ENCODE results near the gene HDC.

Gene HDC

DNA sequence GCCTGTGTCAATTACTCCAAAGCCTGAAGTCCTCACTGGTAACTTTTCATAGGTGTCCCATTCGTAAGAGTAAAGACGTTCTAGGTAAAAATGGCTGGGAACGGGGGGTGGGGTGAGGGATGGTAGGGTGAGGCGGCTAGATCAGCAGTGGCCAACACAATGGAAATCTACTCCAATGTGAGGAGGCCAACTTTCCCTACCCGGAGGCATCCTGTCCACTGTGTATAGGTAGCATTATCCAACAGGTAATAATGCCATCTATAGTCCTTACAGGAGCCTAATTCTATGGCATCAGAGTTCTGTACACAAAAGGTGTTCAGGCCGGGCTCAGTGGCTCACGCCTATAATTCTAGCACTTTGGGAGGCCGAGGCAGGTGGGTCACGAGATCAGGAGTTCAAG is 29.1 kb downstream of the HDC start:
- DNase-seq (ENCODE audit: extremely low read depth, low read depth) = no peak
- TF ChIP-seq CTCF (IDR thresholded peaks at IDR 0.05; ENCODE audit: low read depth, low read length) = no peak

DNA sequence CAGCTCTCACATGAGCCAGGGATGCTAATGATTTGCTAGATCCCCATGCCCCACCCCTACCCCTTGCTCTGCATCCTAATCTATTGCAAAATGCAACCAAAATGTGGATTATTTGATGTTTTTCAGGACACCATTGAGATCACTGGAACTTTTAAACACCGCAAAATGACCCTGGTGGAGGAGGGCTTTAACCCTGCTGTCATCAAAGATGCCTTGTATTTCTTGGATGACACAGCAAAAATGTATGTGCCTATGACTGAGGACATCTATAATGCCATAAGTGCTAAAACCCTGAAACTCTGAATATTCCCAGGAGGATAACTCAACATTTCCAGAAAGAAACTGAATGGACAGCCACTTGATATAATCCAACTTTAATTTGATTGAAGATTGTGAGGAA is 29.7 kb downstream of the HDC start:
- no peak for TF ChIP-seq CTCF (IDR thresholded peaks at IDR 0.05; ENCODE audit: low read depth, low read length)
- no peak for DNase-seq (ENCODE audit: extremely low read depth, low read depth)

DNA sequence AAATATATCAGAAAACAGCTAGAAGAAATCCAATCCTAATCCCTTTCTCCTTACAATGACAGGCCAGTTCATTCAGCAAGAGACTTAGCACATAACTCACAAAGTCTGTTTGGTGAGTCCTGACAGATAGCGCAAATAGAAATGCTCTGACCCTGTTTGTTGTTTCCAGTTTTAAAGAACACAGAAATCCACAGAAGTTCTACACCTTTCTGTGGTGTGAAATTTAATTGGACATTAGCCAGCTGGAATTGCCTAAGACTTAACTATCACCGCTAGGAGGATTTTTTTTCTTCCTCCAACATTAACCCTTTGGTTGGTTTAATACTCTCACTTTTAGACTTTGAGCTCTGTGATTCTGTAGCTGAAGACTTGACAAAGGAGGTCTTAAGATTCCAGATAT is 30.8 kb downstream of the HDC start:
- TF ChIP-seq CTCF (IDR thresholded peaks at IDR 0.05; ENCODE audit: low read depth, low read length) = no peak
- DNase-seq (ENCODE audit: extremely low read depth, low read depth) = no peak

- no peak for TF ChIP-seq CTCF (IDR thresholded peaks at IDR 0.05; ENCODE audit: low read depth, low read length)
- no peak for DNase-seq (ENCODE audit: extremely low read depth, low read depth)
These were observed 32.3 kb downstream of the HDC start for GRCh38 chr15:50233192-50233736.

DNA sequence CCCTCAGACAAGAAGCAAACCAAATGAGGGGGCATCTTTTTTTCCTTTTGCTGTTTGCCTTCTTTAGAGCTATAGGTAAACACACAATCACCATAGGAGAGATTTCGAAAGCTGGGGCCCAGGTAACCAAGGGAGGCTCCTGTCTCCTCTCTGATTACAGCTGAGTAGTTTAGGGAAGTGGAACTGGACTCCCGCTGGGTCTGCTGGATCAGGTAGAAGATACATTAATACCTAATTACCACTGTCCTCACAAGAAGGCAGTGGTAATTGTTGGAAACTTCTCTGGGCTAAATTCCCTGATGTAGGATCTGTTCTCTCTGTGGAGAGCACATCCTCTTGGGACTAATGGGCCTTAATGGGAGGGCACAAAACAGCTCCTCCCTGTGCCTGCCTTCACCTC is 32.7 kb downstream of the HDC start:
- DNase-seq (ENCODE audit: extremely low read depth, low read depth) = no peak
- TF ChIP-seq CTCF (IDR thresholded peaks at IDR 0.05; ENCODE audit: low read depth, low read length) = no peak

GRCh38 chr15:50231761-50232160 is 33.8 kb downstream of the HDC start:
- no peak for DNase-seq (ENCODE audit: extremely low read depth, low read depth)
- no peak for TF ChIP-seq CTCF (IDR thresholded peaks at IDR 0.05; ENCODE audit: low read depth, low read length)

DNA sequence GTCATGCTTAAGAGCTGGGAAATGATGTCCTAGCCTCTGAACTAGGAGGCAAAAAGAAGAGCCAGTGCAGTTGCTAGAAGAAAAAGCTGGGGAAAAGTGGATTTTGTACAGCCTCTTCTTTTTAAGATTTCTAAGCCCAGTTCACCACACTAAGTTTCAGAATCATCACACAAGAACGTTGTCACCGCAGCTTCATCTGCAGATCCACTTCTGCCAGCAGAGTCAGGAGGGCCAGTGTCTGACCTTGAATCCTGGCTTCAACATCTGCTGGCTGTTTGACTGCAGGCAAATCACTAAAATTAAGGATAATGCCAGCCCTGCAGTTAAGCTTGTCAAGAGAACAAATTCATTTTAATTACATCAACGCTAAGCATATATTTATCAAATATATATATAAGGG is 36.2 kb downstream of the HDC start:
- no peak for TF ChIP-seq CTCF (IDR thresholded peaks at IDR 0.05; ENCODE audit: low read depth, low read length)
- DNase-seq (ENCODE audit: extremely low read depth, low read depth) = no peak
